Choroid plexus epithelial cell (primary cell): ENCODE measurements around the gene ALKBH5.

Experiments
- DNase-seq: peaks from one replicate; pipeline ENCODE4 v3.0.0-alpha.2; 2010; ENCODE audit warnings: low read depth
- H3K4me3 ChIP-seq: 2 replicates; pipeline ENCODE4 v1.5.1; 2011; ENCODE audit warnings: low read depth, mild to moderate bottlenecking, control low read depth, low read length, moderate library complexity
- TF ChIP-seq, protein P1 (sequence below): conservative IDR thresholded peaks from 2 replicates; pipeline ENCODE4 v1.5.1; 2011; ENCODE audit warnings: low read depth, mild to moderate bottlenecking, control low read depth, inconsistent platforms, low read length, moderate library complexity

Gene ALKBH5

DNA sequence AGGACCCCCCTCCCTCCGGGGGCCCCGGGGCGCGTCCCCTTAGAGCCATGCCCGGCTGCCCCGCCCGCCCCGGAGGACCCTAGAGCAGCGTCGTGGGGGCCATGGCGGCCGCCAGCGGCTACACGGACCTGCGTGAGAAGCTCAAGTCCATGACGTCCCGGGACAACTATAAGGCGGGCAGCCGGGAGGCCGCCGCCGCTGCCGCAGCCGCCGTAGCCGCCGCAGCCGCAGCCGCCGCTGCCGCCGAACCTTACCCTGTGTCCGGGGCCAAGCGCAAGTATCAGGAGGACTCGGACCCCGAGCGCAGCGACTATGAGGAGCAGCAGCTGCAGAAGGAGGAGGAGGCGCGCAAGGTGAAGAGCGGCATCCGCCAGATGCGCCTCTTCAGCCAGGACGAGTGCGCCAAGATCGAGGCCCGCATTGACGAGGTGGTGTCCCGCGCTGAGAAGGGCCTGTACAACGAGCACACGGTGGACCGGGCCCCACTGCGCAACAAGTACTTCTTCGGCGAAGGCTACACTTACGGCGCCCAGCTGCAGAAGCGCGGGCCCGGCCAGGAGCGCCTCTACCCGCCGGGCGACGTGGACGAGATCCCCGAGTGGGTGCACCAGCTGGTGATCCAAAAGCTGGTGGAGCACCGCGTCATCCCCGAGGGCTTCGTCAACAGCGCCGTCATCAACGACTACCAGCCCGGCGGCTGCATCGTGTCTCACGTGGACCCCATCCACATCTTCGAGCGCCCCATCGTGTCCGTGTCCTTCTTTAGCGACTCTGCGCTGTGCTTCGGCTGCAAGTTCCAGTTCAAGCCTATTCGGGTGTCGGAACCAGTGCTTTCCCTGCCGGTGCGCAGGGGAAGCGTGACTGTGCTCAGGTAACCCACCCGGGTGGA, 759 bp downstream of the ALKBH5 start:
- peak; percentile 46 for DNase-seq

DNA sequence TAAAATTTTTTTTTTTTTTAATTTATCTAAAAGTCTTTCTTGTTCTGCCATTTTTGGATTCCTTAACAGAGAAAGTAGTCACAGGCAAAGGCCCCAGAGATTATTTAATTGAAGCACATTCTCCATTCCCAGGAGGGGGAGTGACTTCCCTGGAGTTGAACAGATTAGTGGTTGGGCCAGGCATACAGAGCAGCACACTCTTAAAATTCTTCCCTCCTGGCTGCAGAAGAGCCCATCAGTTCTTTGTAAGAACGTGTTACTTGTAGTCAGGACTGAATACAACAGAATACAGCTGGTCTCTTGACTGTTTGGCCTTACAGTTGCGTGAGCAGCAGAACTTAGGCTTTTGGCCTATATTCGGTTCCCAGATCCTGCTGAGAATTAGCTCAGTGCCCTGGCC, 1.8 kb downstream of the ALKBH5 start:
- peak; percentile 49 for DNase-seq
- TF ChIP-seq, protein P1, sequence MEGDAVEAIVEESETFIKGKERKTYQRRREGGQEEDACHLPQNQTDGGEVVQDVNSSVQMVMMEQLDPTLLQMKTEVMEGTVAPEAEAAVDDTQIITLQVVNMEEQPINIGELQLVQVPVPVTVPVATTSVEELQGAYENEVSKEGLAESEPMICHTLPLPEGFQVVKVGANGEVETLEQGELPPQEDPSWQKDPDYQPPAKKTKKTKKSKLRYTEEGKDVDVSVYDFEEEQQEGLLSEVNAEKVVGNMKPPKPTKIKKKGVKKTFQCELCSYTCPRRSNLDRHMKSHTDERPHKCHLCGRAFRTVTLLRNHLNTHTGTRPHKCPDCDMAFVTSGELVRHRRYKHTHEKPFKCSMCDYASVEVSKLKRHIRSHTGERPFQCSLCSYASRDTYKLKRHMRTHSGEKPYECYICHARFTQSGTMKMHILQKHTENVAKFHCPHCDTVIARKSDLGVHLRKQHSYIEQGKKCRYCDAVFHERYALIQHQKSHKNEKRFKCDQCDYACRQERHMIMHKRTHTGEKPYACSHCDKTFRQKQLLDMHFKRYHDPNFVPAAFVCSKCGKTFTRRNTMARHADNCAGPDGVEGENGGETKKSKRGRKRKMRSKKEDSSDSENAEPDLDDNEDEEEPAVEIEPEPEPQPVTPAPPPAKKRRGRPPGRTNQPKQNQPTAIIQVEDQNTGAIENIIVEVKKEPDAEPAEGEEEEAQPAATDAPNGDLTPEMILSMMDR, result no peak
- peak overlapping the region; percentile 87 for H3K4me3 ChIP-seq

More for the DNA sequence above, 759 bp downstream of the ALKBH5 start:
- H3K4me3 ChIP-seq, result peak overlapping the region; percentile 87
- TF ChIP-seq, protein P1, result no peak

DNA sequence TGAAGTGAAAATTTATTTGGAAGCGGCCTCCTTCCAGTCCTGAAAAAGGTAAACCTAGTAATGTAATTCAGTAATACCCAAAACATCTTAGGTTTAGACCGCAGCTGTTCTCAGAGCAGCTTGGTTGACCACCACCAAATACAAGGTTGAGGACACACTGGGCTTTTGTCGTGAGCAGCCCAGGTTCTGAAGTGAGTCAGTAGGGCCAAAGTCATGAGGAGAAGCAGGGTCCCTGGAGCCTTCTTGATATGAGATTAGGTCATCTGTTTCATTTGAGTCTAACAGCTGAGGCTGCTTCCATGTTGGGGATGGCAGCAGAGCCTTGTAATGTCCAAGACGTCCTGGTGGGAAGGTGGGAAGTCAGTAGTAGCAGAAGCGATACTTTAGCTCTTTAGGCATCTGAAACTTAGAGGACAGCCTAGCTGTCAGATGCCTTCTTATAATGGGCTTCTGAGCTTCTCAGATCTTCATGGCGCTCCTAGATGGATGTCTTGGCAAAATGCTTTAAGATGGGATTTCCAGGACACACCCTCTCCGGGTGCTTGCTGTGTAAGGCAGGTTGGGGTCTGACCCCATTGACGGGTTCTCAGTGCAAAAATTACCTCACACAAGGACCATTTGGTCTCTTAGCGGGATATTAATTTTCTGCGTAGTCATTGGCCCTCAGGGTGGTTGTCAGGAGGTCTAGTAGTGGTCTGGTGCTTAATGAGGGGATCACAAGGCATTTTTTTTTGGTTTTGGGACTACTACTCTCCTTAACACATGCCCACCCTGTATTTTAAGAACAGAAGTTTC, 2.4 kb downstream of the ALKBH5 start:
- DNase-seq, result no peak
- H3K4me3 ChIP-seq, result peak overlapping the region; percentile 87
- TF ChIP-seq, protein P1, result no peak

DNA sequence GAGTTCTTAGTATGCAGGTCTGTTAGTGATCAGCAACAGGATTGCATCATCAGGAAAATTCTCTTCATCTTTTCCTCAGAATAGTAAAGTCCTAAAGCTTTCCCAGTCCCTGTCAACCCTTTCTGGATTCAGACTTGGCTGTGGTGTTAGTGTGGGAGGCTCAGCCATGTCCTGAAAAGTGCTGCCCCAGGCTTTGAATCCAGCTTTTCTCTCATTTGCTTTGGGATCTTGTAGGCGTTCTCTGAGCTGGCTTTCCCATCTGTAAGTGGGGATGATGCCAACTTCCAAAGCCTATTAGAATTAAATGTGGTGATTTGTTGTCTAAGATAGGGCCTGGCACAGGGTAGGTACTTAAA, 3.0 kb downstream of the ALKBH5 start:
- DNase-seq, result no peak
- peak overlapping the region; percentile 87 for H3K4me3 ChIP-seq
- TF ChIP-seq, protein P1, result no peak

DNA sequence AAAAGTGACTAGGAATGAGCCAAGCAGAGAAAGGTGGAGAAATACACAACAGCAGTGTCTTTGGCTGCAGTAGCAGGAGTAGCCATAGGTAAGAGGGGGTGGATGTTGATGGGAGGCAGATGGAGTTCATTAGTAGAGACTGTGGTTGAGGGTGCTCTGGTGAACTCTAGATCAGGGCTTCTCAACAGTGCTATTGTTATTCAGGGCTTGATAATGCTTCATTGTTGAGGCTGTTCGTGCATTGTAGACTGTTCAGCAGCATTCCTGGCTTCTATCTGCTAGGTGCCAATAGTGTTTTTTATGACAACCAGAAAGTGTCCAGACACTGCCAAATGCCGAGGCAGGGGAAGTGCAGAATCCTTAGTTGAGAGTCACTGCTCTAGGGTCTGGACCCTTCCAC, 3.6 kb downstream of the ALKBH5 start:
- no peak for DNase-seq

DNA sequence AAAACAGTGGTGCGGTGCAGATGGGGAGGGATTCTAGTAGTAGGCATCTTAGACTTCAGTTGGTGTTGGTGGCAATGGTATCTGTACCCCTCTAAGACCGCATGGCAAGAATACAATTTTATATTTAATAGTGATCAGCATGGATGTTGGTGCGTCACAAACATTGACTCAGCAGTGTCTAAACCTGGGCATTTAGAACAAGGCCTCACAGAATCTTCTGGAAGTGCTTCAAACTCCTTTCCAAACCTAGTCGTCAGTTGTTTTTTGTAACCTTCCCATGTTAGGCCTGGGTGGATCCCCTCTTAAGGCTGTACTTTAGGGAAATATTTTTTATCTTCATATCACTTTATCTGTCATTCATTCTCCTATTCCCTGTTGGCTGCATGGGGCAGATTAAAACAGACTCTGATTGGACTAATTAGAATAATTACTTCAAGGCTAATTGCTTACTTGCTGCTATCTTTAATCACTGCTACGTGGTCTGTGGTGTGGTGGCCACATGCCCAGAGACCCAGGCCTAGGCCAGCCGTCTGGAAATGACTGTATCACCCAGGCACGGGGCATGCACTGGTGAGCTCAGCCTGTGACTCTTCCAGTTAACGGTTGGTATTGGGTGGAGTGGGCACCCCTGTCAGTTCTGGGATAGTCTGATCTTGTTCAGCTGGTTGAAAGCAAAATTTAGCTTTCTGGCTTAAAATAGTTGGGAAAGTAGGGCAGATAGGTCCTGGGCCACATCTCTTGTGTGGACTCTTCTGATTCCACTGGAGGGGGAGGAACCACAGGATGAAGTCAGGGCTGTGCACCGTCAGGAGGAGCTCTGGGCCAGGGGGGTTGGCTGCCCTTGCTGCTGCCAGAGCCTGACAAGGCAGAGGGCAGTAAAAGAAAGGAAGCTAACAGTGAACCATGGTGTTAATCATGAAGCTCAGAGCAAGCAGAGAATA, 4.5 kb downstream of the ALKBH5 start:
- DNase-seq, result peak; percentile 33
- H3K4me3 ChIP-seq, result peak overlapping the region; percentile 87

More for the DNA sequence above, 3.6 kb downstream of the ALKBH5 start:
- peak overlapping the region; percentile 87 for H3K4me3 ChIP-seq
- TF ChIP-seq, protein P1, result no peak

More for the DNA sequence above, 4.5 kb downstream of the ALKBH5 start:
- TF ChIP-seq, protein P1, result no peak
